Smooth muscle cell (in vitro differentiated cells): ENCODE data around the gene GDPD5. TPM values are rescaled to one million over a fixed set of nuclear protein-coding genes. Genes with fewer than 3 reads are reported as not detected.

Experiments
- DNase-seq: peaks from one replicate; lab custom pipeline; 2025; ENCODE audit not compliant: unreplicated experiment; lab: John Stamatoyannopoulos, UW
- H2AFZ ChIP-seq: fragments of 200-600 bp; sonication (generic); 2 replicates; pipeline ENCODE4 v1.6.0; 2016; ENCODE audit warnings: antibody characterized with exemption, low read depth, mild to moderate bottlenecking
- H3F3A ChIP-seq: fragments of 200-600 bp; sonication (generic); 2 replicates; pipeline ENCODE4 v1.6.0; 2017; ENCODE audit warnings: antibody characterized with exemption, low read depth
- H3K27ac ChIP-seq: fragments of 200-600 bp; sonication (generic); 2 replicates; pipeline ENCODE4 v1.5.1; 2016; ENCODE audit warnings: low read depth, mild to moderate bottlenecking
- H3K27me3 ChIP-seq: fragments of 200-600 bp; sonication (generic); 2 replicates; pipeline ENCODE4 v1.6.1; 2016; ENCODE audit warnings: low read depth, mild to moderate bottlenecking
- H3K36me3 ChIP-seq: fragments of 200-600 bp; sonication (generic); 2 replicates; pipeline ENCODE4 v1.5.1; 2016; ENCODE audit warnings: low read depth
- H3K4me1 ChIP-seq: fragments of 200-600 bp; sonication (generic); 2 replicates; pipeline ENCODE4 v1.5.1; 2016; ENCODE audit warnings: low read depth
- H3K4me2 ChIP-seq: fragments of 200-600 bp; sonication (generic); 2 replicates; pipeline ENCODE4 v1.6.0; 2016; ENCODE audit warnings: mild to moderate bottlenecking
- H3K4me3 ChIP-seq: fragments of 200-600 bp; sonication (generic); 2 replicates; pipeline ENCODE4 v1.5.1; 2016; ENCODE audit warnings: mild to moderate bottlenecking
- H3K79me2 ChIP-seq: fragments of 200-600 bp; sonication (generic); 2 replicates; pipeline ENCODE4 v1.6.0; 2016; ENCODE audit warnings: low read depth, mild to moderate bottlenecking
- H3K9ac ChIP-seq: fragments of 200-600 bp; sonication (generic); 2 replicates; pipeline ENCODE4 v1.6.0; 2016; ENCODE audit warnings: low read depth
- H3K9me3 ChIP-seq: fragments of 200-600 bp; sonication (generic); replicated peaks from 2 replicates; pipeline ENCODE4 v1.5.1; 2016; ENCODE audit warnings: low read depth
- H4K20me1 ChIP-seq: fragments of 200-600 bp; sonication (generic); 2 replicates; pipeline ENCODE4 v1.6.0; 2016; ENCODE audit warnings: low read depth
- WGBS: methylation state at CpG from one replicate; pipeline ENCODE4 v1.1.7; 2016; ENCODE audit warnings: low lambda C conversion rate; 5-methylcytosine and 5-hydroxymethylcytosine counted together
- polyA plus RNA-seq: library from polyadenylated mRNA; unstranded; fragments of >200 nt; fragmentation: Nextera tagmentation; extraction: Ambion mirVana; gene quantifications from 2 replicates; pipeline ENCODE4 v1.2.1, GENCODE V29; 2016
- total RNA-seq: library from RNA; depleted of rRNA; stranded (reverse); fragments of >200 nt; gene quantifications from 2 replicates; pipeline ENCODE4 v1.2.3, GENCODE V29; 2014
- TF ChIP-seq, protein P1 (sequence below): fragments of 200-600 bp; sonication (generic); IDR thresholded peaks from 2 replicates; pipeline ENCODE4 v1.5.1; 2017; ENCODE audit warnings: borderline replicate concordance, mild to moderate bottlenecking, antibody characterized with exemption; ENCODE audit not compliant: insufficient read depth, poor library complexity, severe bottlenecking

The GDPD5 gene
- total and polyA plus RNA-seq, 2 experiments from 2014 or later, result 2.3 to 5.8 TPM

DNA sequence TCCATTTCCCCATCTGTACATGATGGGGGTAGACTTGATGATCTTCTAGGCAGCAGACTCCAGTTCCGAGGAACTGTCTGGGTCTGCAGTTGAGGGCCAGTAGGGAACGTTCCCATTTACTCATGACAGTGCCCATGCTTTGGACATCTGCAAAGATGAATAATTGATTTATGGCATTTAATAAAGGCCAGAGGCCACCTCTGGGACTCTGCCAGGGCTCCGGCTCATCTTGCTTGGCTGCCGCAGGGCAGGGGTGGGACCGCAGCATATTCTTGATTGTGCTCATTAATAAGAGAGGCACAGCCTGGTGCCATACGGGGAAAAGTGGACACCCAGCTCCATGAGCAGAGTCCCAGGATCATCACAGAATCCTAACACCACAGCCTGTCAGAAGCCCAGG lies 64.6 kb downstream of the GDPD5 start:
- Histone ChIP-seq H3K4me3 (no peak overlapping the region), H3K79me2 (no peaks in the 10 kb centered on the region), H3K27me3 (no peaks in the 10 kb centered on the region), H3K4me2 (no peak overlapping the region), H3K9me3 (no peaks in the 10 kb centered on the region), H2AFZ (no peak overlapping the region), H3F3A (no peaks in the 10 kb centered on the region), H3K9ac (no peak overlapping the region), H3K27ac (no peak overlapping the region), H4K20me1 (no peaks in the 10 kb centered on the region), H3K36me3 (no peaks in the 10 kb centered on the region), H3K4me1 (peaks cover 11% of the 10 kb centered on the region)
- TF ChIP-seq, protein P1, sequence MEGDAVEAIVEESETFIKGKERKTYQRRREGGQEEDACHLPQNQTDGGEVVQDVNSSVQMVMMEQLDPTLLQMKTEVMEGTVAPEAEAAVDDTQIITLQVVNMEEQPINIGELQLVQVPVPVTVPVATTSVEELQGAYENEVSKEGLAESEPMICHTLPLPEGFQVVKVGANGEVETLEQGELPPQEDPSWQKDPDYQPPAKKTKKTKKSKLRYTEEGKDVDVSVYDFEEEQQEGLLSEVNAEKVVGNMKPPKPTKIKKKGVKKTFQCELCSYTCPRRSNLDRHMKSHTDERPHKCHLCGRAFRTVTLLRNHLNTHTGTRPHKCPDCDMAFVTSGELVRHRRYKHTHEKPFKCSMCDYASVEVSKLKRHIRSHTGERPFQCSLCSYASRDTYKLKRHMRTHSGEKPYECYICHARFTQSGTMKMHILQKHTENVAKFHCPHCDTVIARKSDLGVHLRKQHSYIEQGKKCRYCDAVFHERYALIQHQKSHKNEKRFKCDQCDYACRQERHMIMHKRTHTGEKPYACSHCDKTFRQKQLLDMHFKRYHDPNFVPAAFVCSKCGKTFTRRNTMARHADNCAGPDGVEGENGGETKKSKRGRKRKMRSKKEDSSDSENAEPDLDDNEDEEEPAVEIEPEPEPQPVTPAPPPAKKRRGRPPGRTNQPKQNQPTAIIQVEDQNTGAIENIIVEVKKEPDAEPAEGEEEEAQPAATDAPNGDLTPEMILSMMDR, result no peak
- WGBS, result 96% methylated on average over 6 of the region's 6 CpGs
- no peak for DNase-seq

DNA sequence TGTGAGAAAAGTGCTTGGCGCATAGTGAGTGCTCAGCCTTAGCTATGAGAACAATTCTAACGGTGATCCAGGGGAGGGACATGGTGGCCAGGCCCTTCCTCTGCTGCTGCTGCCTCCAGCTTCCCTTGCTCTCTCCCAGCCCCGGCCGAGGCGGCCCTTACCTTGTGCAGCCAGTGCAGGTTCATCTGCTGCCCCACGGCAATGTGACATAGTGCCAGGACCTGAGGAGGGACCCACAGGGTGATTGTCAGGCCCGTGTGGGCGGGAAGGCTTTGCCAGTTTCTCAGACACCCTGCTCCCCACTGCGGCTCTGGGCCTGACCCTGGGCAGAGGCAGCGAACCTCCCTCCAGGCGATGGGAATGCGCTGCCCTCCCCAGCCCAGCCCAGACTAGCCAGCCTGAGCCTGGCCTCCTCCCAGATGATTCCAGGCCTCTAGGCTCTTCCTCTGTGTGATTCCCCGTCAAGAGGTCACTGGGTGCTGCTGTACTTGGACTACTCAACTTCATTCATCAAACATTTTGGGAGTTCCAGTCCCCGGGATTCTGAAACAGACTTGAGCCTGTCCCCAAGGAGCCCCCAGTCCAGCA lies 69.1 kb downstream of the GDPD5 start:
- H4K20me1 ChIP-seq, result no peaks in the 10 kb centered on the region
- no peak overlapping the region for H3K4me2 ChIP-seq
- H3K4me3 ChIP-seq, result no peak overlapping the region
- H3F3A ChIP-seq, result no peaks in the 10 kb centered on the region
- H3K27ac ChIP-seq, result no peak overlapping the region
- TF ChIP-seq, protein P1, result no peak
- no peaks in the 10 kb centered on the region for H3K4me1 ChIP-seq
- no peaks in the 10 kb centered on the region for H3K27me3 ChIP-seq
- H3K79me2 ChIP-seq, result no peaks in the 10 kb centered on the region
- no peak overlapping the region for H2AFZ ChIP-seq
- H3K9ac ChIP-seq, result no peak overlapping the region
- WGBS, result 87% methylated on average over 14 of the region's 14 CpGs
- H3K9me3 ChIP-seq, result no peaks in the 10 kb centered on the region
- no peaks in the 10 kb centered on the region for H3K36me3 ChIP-seq
- DNase-seq, result no peak

- H3K79me2 ChIP-seq, result no peaks in the 10 kb centered on the region
- H3K27ac ChIP-seq, result no peak overlapping the region
- H3K36me3 ChIP-seq, result no peaks in the 10 kb centered on the region
- 89% methylated on average over 5 of the region's 5 CpGs for WGBS
- no peaks in the 10 kb centered on the region for H3K9me3 ChIP-seq
- H3K27me3 ChIP-seq, result no peaks in the 10 kb centered on the region
- no peaks in the 10 kb centered on the region for H4K20me1 ChIP-seq
- no peak overlapping the region for H2AFZ ChIP-seq
- no peak overlapping the region for H3K9ac ChIP-seq
- H3K4me1 ChIP-seq, result no peaks in the 10 kb centered on the region
- DNase-seq, result no peak
- H3K4me2 ChIP-seq, result no peak overlapping the region
- H3K4me3 ChIP-seq, result no peak overlapping the region
- TF ChIP-seq, protein P1, result no peak
- H3F3A ChIP-seq, result no peaks in the 10 kb centered on the region
Observed at GRCh38 chr11:75454987-75455386, 70.8 kb downstream of the GDPD5 start.

DNA sequence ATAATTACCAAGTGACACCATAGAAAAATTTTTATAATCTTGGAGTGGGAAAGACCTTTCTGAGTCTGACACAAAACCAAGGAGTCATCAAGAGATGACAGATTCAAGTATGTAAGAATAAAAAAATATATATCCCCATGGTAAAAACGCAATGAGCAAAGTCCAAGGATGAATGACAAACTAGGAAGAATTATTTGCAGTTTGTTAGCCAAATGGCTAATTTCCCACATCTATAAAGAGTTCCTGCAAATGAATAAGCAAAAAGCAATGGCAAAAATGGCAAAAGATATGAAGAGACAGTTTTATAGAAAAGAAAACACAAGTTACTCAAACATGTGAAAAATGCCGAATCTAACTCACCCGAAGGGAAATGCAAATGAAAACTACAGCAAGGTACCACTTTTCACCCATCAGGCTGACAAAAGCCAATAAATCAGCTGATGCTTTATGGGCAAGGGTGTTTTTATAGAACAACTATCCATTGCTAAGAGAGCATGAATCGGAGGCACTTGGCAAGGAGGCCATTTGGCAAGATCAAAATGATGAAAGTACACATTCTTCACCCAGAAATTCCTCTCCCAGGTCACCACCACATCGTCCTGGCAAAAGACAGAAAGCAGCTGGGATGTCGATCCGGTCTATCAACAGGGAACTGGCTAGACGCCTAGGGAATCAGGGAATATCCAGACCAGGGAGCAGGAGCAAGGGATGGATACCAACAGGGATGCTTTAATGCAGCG lies 71.7 kb downstream of the GDPD5 start:
- Histone ChIP-seq H3F3A (no peaks in the 10 kb centered on the region), H3K79me2 (no peaks in the 10 kb centered on the region), H3K36me3 (no peaks in the 10 kb centered on the region), H3K4me3 (no peak overlapping the region), H3K4me1 (no peaks in the 10 kb centered on the region), H3K4me2 (no peak overlapping the region), H3K9ac (no peak overlapping the region), H4K20me1 (no peaks in the 10 kb centered on the region), H3K9me3 (no peaks in the 10 kb centered on the region), H2AFZ (no peak overlapping the region), H3K27ac (no peak overlapping the region), H3K27me3 (no peaks in the 10 kb centered on the region)
- no peak for DNase-seq
- TF ChIP-seq, protein P1, result no peak
- WGBS, result 90% methylated on average over 9 of the region's 9 CpGs
